OCI-LY3 (cell line): ENCODE data around the gene GRK6.

Experiments
- CTCF ChIP-seq: fragments of 200-600, 300-600 bp; sonication (generic); IDR thresholded peaks from 2 replicates; pipeline ENCODE4 v1.5.1; 2014; ENCODE audit warnings: antibody characterized with exemption, low read length, low read depth
- EZH2phosphoT487 ChIP-seq: fragments of 200-600 bp; shearing (Covaris generic); IDR thresholded peaks from 2 replicates; pipeline ENCODE4 v1.6.1; 2018; ENCODE audit warnings: antibody characterized with exemption, mixed run types, low read depth

- TF ChIP-seq CTCF: no peak
- TF ChIP-seq EZH2phosphoT487: no peak
Measured at GRCh38 chr5:177403102-177403791, 23.2 kb upstream of the GRK6 start.
